Measurements from ENCODE around the gene ZNF24. TPM values are rescaled to one million over a fixed set of nuclear protein-coding genes. Genes with fewer than 3 reads are reported as not detected.

ZNF24 gene
- total and polyA plus RNA-seq, 2 experiments from 2014 or later: 23.6 to 32.3 TPM

DNA sequence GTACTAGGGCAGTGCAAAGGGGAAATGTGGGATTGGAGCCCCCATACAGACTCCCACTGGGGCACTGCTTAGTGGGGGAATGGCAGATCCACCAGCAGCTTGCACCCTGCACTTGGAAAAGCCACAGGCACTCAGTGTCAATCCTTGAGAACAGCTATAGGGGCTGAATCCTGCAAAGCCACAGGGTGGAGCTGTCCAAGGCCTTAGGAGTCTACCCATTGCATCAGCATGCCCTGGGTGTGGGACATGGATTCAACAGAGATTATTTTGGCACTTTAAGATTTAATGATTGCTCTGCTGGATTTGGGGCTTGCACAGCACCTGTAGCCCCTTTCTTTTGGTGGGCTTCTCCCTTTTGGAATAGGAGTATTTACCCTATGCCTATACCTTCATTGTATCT lies 8.6 kb upstream of the ZNF24 start:
- Histone ChIP-seq H4K20me1 (ENCODE audit: insufficient read depth) (no peaks in the 10 kb centered on the region), H3K9ac (no peak overlapping the region), H3K27me3 (replicated peaks; ENCODE audit: insufficient read depth) (no peaks in the 10 kb centered on the region), H3K4me1 (ENCODE audit: insufficient read depth) (no peaks in the 10 kb centered on the region), H3K79me2 (ENCODE audit: insufficient read depth) (no peaks in the 10 kb centered on the region), H3K36me3 (ENCODE audit: low read depth) (no peaks in the 10 kb centered on the region), H3K4me3 (no peak overlapping the region), H2AFZ (no peak overlapping the region), H3K9me3 (ENCODE audit: low read depth) (no peaks in the 10 kb centered on the region), H3K4me2 (ENCODE audit: unreplicated experiment) (no peak overlapping the region), H3F3A (ENCODE audit: insufficient read depth) (no peaks in the 10 kb centered on the region), H3K9me2 (ENCODE audit: insufficient read depth) (no peaks in the 10 kb centered on the region), H3K27ac (no peak overlapping the region)
- no peak for TF ChIP-seq EZH2phosphoT487 (IDR thresholded peaks at IDR 0.05; ENCODE audit: insufficient read depth, low read depth)
- no peak for TF ChIP-seq EZH2 (IDR thresholded peaks at IDR 0.05; ENCODE audit: insufficient read depth, poor library complexity, severe bottlenecking)
- in situ Hi-C loops (cut with MboI): no loop called here
- no peak for DNase-seq

DNA sequence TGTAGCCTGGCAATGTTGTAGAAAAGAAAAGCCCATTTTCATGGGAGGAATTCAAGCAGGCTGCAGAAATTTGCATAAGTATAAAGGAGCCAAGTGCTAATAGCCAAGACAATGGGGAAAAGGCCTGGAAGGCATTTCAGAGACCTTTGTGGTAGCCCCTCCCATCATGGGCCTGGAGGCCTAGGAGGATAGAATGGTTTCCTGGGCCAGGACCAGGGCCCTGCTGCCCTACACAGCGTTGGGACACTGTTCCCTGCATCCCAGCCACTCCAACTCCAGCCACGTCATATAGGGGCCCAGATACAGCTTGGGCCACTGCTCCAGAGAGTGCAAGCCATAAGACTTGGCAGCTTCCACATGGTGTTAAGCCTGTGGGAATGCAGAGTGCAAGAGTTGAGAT lies 8.1 kb upstream of the ZNF24 start:
- no peaks in the 10 kb centered on the region for H3K9me2 ChIP-seq (ENCODE audit: insufficient read depth)
- in situ Hi-C loops (cut with MboI): no loop called here
- no peaks in the 10 kb centered on the region for H4K20me1 ChIP-seq (ENCODE audit: insufficient read depth)
- H3K27ac ChIP-seq: no peak overlapping the region
- H3K4me2 ChIP-seq (ENCODE audit: unreplicated experiment): no peak overlapping the region
- H3K9ac ChIP-seq: no peak overlapping the region
- no peaks in the 10 kb centered on the region for H3K36me3 ChIP-seq (ENCODE audit: low read depth)
- no peaks in the 10 kb centered on the region for H3K4me1 ChIP-seq (ENCODE audit: insufficient read depth)
- DNase-seq: no peak
- no peaks in the 10 kb centered on the region for H3F3A ChIP-seq (ENCODE audit: insufficient read depth)
- no peak overlapping the region for H3K4me3 ChIP-seq
- 11 to 17% methylated on average over 2 of the region's 2 CpGs for WGBS, 2 experiments (ENCODE audit: low coverage in 1 of 2, low lambda C conversion rate in 2 of 2, missing lambda C conversion rate in 2 of 2)
- TF ChIP-seq EZH2 (IDR thresholded peaks at IDR 0.05; ENCODE audit: insufficient read depth, poor library complexity, severe bottlenecking) (no peak), EZH2phosphoT487 (IDR thresholded peaks at IDR 0.05; ENCODE audit: insufficient read depth, low read depth) (no peak)
- no peak overlapping the region for H2AFZ ChIP-seq
- H3K79me2 ChIP-seq (ENCODE audit: insufficient read depth): no peaks in the 10 kb centered on the region
- no peaks in the 10 kb centered on the region for H3K27me3 ChIP-seq (replicated peaks; ENCODE audit: insufficient read depth)
- no peaks in the 10 kb centered on the region for H3K9me3 ChIP-seq (ENCODE audit: low read depth)

DNA sequence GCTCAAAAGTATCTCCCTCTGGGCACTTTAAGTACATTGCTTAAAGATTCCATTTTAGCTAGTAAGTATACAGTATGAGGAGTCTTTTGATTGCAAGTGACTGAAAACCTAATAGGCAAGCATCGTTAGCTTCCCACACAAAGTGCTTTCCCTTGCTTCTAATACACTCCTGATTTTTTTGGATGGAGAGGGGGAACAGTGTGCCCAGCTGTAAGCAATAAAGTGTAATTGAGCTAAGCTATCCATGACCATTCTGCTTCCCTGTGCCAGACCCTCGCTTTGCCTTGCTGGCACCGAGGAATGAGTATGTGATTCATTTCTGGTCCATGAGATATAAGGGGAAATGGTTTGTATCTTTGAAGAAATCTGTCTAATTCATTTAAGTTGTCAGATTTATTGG lies 3.8 kb upstream of the ZNF24 start:
- H3K27me3 ChIP-seq (replicated peaks; ENCODE audit: insufficient read depth): no peaks in the 10 kb centered on the region
- H3K9me3 ChIP-seq (ENCODE audit: low read depth): no peaks in the 10 kb centered on the region
- no peak overlapping the region for H3K4me2 ChIP-seq (ENCODE audit: unreplicated experiment)
- H3K79me2 ChIP-seq (ENCODE audit: insufficient read depth): peaks cover 18% of the 10 kb centered on the region
- no peak overlapping the region for H3K27ac ChIP-seq
- H3K36me3 ChIP-seq (ENCODE audit: low read depth): no peaks in the 10 kb centered on the region
- no peak overlapping the region for H2AFZ ChIP-seq
- H3F3A ChIP-seq (ENCODE audit: insufficient read depth): no peaks in the 10 kb centered on the region
- no peaks in the 10 kb centered on the region for H3K9me2 ChIP-seq (ENCODE audit: insufficient read depth)
- H3K4me3 ChIP-seq: no peak overlapping the region
- peaks cover 8% of the 10 kb centered on the region for H3K4me1 ChIP-seq (ENCODE audit: insufficient read depth)
- no peak for DNase-seq
- no peak for TF ChIP-seq EZH2phosphoT487 (IDR thresholded peaks at IDR 0.05; ENCODE audit: insufficient read depth, low read depth)
- no peak overlapping the region for H3K9ac ChIP-seq
- H4K20me1 ChIP-seq (ENCODE audit: insufficient read depth): peaks cover 4% of the 10 kb centered on the region; the same call in 1 of the 2 replicates
- 4 to 11% methylated on average over 3 of the region's 3 CpGs for WGBS, 2 experiments (ENCODE audit: low coverage in 1 of 2, low lambda C conversion rate in 2 of 2, missing lambda C conversion rate in 2 of 2)
- in situ Hi-C loops (cut with MboI): no loop called here

DNA sequence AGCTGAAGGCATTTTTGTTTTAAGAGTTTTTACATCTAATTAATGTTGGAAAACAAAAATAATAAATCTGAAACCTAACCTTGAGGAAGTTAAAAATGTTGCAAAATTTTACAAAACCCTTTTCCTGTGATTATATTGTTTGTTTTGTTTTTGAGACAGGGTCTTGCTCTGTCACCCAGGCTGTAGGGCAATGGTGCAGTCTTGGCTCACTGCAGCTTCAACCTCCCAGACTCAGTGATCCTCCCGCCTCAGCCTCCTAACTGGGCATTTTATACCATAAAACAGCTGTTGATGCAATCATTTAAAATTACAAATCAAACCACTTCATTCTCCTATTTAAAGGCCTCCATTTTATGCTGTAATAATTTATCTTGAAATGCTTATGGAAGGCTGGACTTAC lies 1.7 kb upstream of the ZNF24 start:
- H3K27me3 ChIP-seq (replicated peaks; ENCODE audit: insufficient read depth): no peaks in the 10 kb centered on the region
- H4K20me1 ChIP-seq (ENCODE audit: insufficient read depth): peaks cover 9% of the 10 kb centered on the region; the same call in 1 of the 2 replicates
- no peak overlapping the region for H3K9ac ChIP-seq
- H3K4me2 ChIP-seq (ENCODE audit: unreplicated experiment): no peak overlapping the region
- in situ Hi-C loops (cut with MboI): no loop called here
- H2AFZ ChIP-seq: peak overlapping the region; percentile 94; the same call in 1 of the 2 replicates
- H3K27ac ChIP-seq: no peak overlapping the region
- H3K9me3 ChIP-seq (ENCODE audit: low read depth): no peaks in the 10 kb centered on the region
- TF ChIP-seq EZH2phosphoT487 (IDR thresholded peaks at IDR 0.05; ENCODE audit: insufficient read depth, low read depth) (no peak), EZH2 (IDR thresholded peaks at IDR 0.05; ENCODE audit: insufficient read depth, poor library complexity, severe bottlenecking) (no peak)
- no peak for DNase-seq
- peaks cover 38% of the 10 kb centered on the region for H3K79me2 ChIP-seq (ENCODE audit: insufficient read depth)
- H3K36me3 ChIP-seq (ENCODE audit: low read depth): 0 out of 2 replicates have a peak, but pooled peaks cover 3% of the 10 kb centered on the region
- no peak overlapping the region for H3K4me3 ChIP-seq
- H3K9me2 ChIP-seq (ENCODE audit: insufficient read depth): no peaks in the 10 kb centered on the region
- WGBS, 2 experiments (ENCODE audit: low coverage in 1 of 2, low lambda C conversion rate in 2 of 2, missing lambda C conversion rate in 2 of 2): 81 to 100% methylated on average over 1 of the region's 1 CpG
- H3K4me1 ChIP-seq (ENCODE audit: insufficient read depth): peaks cover 20% of the 10 kb centered on the region
- H3F3A ChIP-seq (ENCODE audit: insufficient read depth): no peaks in the 10 kb centered on the region

DNA sequence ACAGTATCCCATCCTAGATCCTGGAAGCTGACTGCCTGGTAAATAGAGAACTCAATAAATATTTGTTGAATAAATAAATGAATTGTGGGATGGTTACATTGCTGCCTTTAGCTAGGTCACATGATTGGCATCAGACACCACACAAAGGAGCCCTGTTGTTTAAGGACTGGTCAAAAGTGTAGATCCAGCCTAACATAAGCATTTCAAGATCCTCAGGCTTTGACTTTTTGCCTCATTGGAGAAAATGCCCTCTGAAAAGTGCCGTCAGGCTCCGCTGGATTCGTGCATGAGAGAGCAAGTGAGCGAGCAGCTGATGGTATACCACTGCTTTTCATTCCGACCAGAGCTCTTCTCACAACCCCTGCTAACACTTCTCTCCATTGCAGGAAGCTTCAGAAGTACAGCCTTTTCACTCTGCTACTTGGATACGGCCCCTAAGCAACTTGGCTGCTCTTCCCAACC lies 1.3 kb upstream of the ZNF24 start:
- in situ Hi-C loops (cut with MboI): no loop called here
- Histone ChIP-seq H4K20me1 (ENCODE audit: insufficient read depth) (peaks cover 9% of the 10 kb centered on the region; the same call in 1 of the 2 replicates), H2AFZ (peak overlapping the region; percentile 94; the same call in 1 of the 2 replicates), H3K4me2 (ENCODE audit: unreplicated experiment) (no peak overlapping the region), H3K9me3 (ENCODE audit: low read depth) (no peaks in the 10 kb centered on the region), H3K9ac (no peak overlapping the region), H3K4me3 (no peak overlapping the region), H3K79me2 (ENCODE audit: insufficient read depth) (peaks cover 43% of the 10 kb centered on the region), H3K27me3 (replicated peaks; ENCODE audit: insufficient read depth) (no peaks in the 10 kb centered on the region), H3K27ac (no peak overlapping the region), H3F3A (ENCODE audit: insufficient read depth) (no peaks in the 10 kb centered on the region), H3K4me1 (ENCODE audit: insufficient read depth) (peaks cover 20% of the 10 kb centered on the region), H3K9me2 (ENCODE audit: insufficient read depth) (no peaks in the 10 kb centered on the region), H3K36me3 (ENCODE audit: low read depth) (peaks cover 4% of the 10 kb centered on the region; the same call in 1 of the 2 replicates)
- WGBS, 2 experiments (ENCODE audit: low coverage in 1 of 2, low lambda C conversion rate in 2 of 2, missing lambda C conversion rate in 2 of 2): 59 to 65% methylated on average over 6 of the region's 6 CpGs
- TF ChIP-seq EZH2 (IDR thresholded peaks at IDR 0.05; ENCODE audit: insufficient read depth, poor library complexity, severe bottlenecking): no peak
- no peak for DNase-seq
